H1 (cell line): Measurements from ENCODE around the gene STARD4. TPM values are rescaled to one million over a fixed set of nuclear protein-coding genes. Genes with fewer than 3 reads are reported as not detected.

Experiments used
- CTCF ChIA-PET: fragments of 300-600 bp; sonication (Branson Sonifier 250); formaldehyde crosslinking; loops from one replicate; lab custom pipeline; 2021; ENCODE audit not compliant: partially characterized antibody; lab: Charles Lee
- POLR2A ChIA-PET: fragments of 300-600 bp; sonication (Branson Sonifier 250); formaldehyde crosslinking; loops from one replicate; lab custom pipeline; 2021; ENCODE audit warnings: inconsistent platforms; ENCODE audit not compliant: partially characterized antibody; lab: Charles Lee
- DNase-seq, 2 experiments: peaks; one replicate each; pipeline versions ENCODE4 v3.0.0 to v3.0.0-alpha.2; 2010 to 2022; ENCODE audit warnings: low spot score in 2 of 2, low read depth in 1 of 2, mixed read lengths in 1 of 2
- FAIRE-seq: peaks from 2 replicates; lab custom pipeline; 2011; peaks lifted over from hg19 to GRCh38; lab: Jason Lieb, UNC
- H2AFZ ChIP-seq: 2 replicates; pipeline ENCODE4 v1.8.1; 2012; ENCODE audit warnings: low read length, inconsistent platforms
- H2AK5ac ChIP-seq: 2 replicates; pipeline ENCODE4 v1.6.1; 2013; ENCODE audit warnings: low read depth, low read length
- H2BK120ac ChIP-seq: replicated peaks from 2 replicates; pipeline ENCODE3; 2013; ENCODE audit warnings: low read depth, low read length, inconsistent platforms
- H2BK12ac ChIP-seq: 2 replicates; pipeline ENCODE4 v1.6.1; 2013; ENCODE audit warnings: low read depth, low read length
- H2BK15ac ChIP-seq: 2 replicates; pipeline ENCODE4 v1.6.1; 2013; ENCODE audit warnings: low read length
- H2BK20ac ChIP-seq: 2 replicates; pipeline ENCODE4 v1.6.1; 2013; ENCODE audit warnings: low read length
- H2BK5ac ChIP-seq: 2 replicates; pipeline ENCODE4 v1.6.1; 2013; ENCODE audit warnings: low read depth, low read length
- H3K14ac ChIP-seq: 2 replicates; pipeline ENCODE4 v1.6.1; 2013; ENCODE audit warnings: inconsistent platforms; ENCODE audit not compliant: insufficient read length
- H3K18ac ChIP-seq: 2 replicates; pipeline ENCODE4 v1.6.1; 2013; ENCODE audit warnings: low read length; ENCODE audit errors: extremely low read depth
- H3K23ac ChIP-seq: 2 replicates; pipeline ENCODE4 v1.6.1; 2013; ENCODE audit warnings: inconsistent platforms; ENCODE audit not compliant: insufficient read length
- H3K23me2 ChIP-seq: 2 replicates; pipeline ENCODE4 v1.6.1; 2013; ENCODE audit warnings: low read depth, low read length
- H3K27ac ChIP-seq: 2 replicates; pipeline ENCODE4 v1.6.1; 2011; ENCODE audit warnings: low read depth, low read length, inconsistent platforms
- H3K27me3 ChIP-seq, 4 experiments: replicated peaks in 1 of 4; 1 replicate in 1 of 4; 2 replicates in 3 of 4; pipeline versions ENCODE4 v1.6.1 to v1.8.1; 2011 to 2013; ENCODE audit warnings: low read length in 3 of 4, mild to moderate bottlenecking in 3 of 4, inconsistent platforms in 2 of 4, mixed read lengths in 2 of 4, moderate library complexity in 1 of 4; ENCODE audit not compliant: control insufficient read depth in 3 of 4, insufficient read depth in 3 of 4; ENCODE audit errors: extremely low read depth in 1 of 4
- H3K36me3 ChIP-seq, 4 experiments: 2 replicates each; pipeline versions ENCODE4 v1.6.1 to v1.8.1; 2011 to 2013; ENCODE audit warnings: mild to moderate bottlenecking in 4 of 4, low read length in 3 of 4, moderate library complexity in 2 of 4, control low read depth in 1 of 4, inconsistent platforms in 1 of 4; ENCODE audit not compliant: insufficient read depth in 4 of 4, control insufficient read depth in 2 of 4
- H3K4ac ChIP-seq: replicated peaks from 2 replicates; pipeline ENCODE3; 2013; ENCODE audit warnings: low read length, low read depth, mixed read lengths, inconsistent platforms; ENCODE audit not compliant: insufficient read length
- H3K4me1 ChIP-seq, 4 experiments: replicated peaks in 1 of 4; 1 replicate in 1 of 4; 2 replicates in 3 of 4; pipeline versions ENCODE4 v1.6.1 to v1.8.1; 2011 to 2013; ENCODE audit warnings: low read length in 3 of 4, inconsistent platforms in 2 of 4, mixed read lengths in 1 of 4; ENCODE audit not compliant: insufficient read depth in 4 of 4, control insufficient read depth in 3 of 4
- H3K4me2 ChIP-seq, 2 experiments: 2 replicates each; pipeline versions ENCODE4 v1.6.1 to v1.8.1; 2011 to 2013; ENCODE audit warnings: low read depth in 2 of 2, low read length in 2 of 2, control low read depth in 1 of 2, inconsistent platforms in 1 of 2, mild to moderate bottlenecking in 1 of 2; ENCODE audit not compliant: insufficient read depth in 1 of 2
- H3K4me3 ChIP-seq, 4 experiments: fragments of 200-600, 300-600 bp in 1 of 4; sonication (generic), shearing (Covaris generic), sonication (Bioruptor Twin) in 1 of 4; 2 replicates each; pipeline versions ENCODE4 v1.5.1 to v1.8.1; 2011 to 2016; ENCODE audit warnings: low read length in 4 of 4, low read depth in 3 of 4, control low read depth in 2 of 4, inconsistent platforms in 2 of 4, mild to moderate bottlenecking in 2 of 4, mixed read lengths in 1 of 4, moderate library complexity in 1 of 4; ENCODE audit not compliant: insufficient read depth in 2 of 4; ENCODE audit errors: extremely low read depth in 1 of 4
- H3K56ac ChIP-seq: replicated peaks from 2 replicates; pipeline ENCODE3; 2013; ENCODE audit warnings: low read depth, mild to moderate bottlenecking, mixed read lengths, low read length, inconsistent platforms; ENCODE audit not compliant: insufficient read length
- H3K79me1 ChIP-seq: 2 replicates; pipeline ENCODE4 v1.6.1; 2013; ENCODE audit warnings: low read depth, low read length, control low read depth
- H3K79me2 ChIP-seq, 2 experiments: 2 replicates each; pipeline versions ENCODE4 v1.6.1 to v1.8.1; 2012 to 2013; ENCODE audit warnings: low read length in 2 of 2, mild to moderate bottlenecking in 2 of 2, inconsistent platforms in 1 of 2; ENCODE audit not compliant: insufficient read depth in 2 of 2, control insufficient read depth in 1 of 2
- H3K9ac ChIP-seq, 4 experiments: replicated peaks in 1 of 4; 1 replicate in 1 of 4; 2 replicates in 3 of 4; pipeline versions ENCODE4 v1.6.1 to v1.8.1; 2011 to 2013; ENCODE audit warnings: low read depth in 3 of 4, low read length in 3 of 4, control low read depth in 2 of 4, mild to moderate bottlenecking in 2 of 4, moderate library complexity in 2 of 4, inconsistent platforms in 1 of 4; ENCODE audit errors: extremely low read depth in 1 of 4
- H3K9me3 ChIP-seq, 2 experiments: 2 replicates each; pipeline versions ENCODE4 v1.6.1 to v1.8.1; 2012 to 2013; ENCODE audit warnings: mild to moderate bottlenecking in 2 of 2, moderate library complexity in 2 of 2, control low read depth in 1 of 2, inconsistent platforms in 1 of 2, low read depth in 1 of 2, low read length in 1 of 2, mixed read lengths in 1 of 2; ENCODE audit not compliant: insufficient read depth in 2 of 2
- H4K20me1 ChIP-seq, 2 experiments: replicated peaks in 1 of 2; 2 replicates each; pipeline versions ENCODE3 to v1.8.1; 2011 to 2013; ENCODE audit warnings: inconsistent platforms in 2 of 2, low read length in 2 of 2, mild to moderate bottlenecking in 1 of 2; ENCODE audit not compliant: insufficient read depth in 2 of 2, control insufficient read depth in 1 of 2
- H4K5ac ChIP-seq: 2 replicates; pipeline ENCODE4 v1.6.1; 2013; ENCODE audit warnings: low read length, low read depth, mixed read lengths, inconsistent platforms; ENCODE audit not compliant: insufficient read length
- H4K8ac ChIP-seq: 2 replicates; pipeline ENCODE4 v1.8.0; 2013; ENCODE audit warnings: mild to moderate bottlenecking, moderate library complexity, low read length, inconsistent platforms; ENCODE audit not compliant: insufficient read depth; ENCODE audit errors: extremely low read depth
- H4K91ac ChIP-seq: replicated peaks from 2 replicates; pipeline ENCODE3; 2013; ENCODE audit warnings: low read length, mixed read lengths, inconsistent platforms; ENCODE audit not compliant: insufficient read length
- ASH2L ChIP-seq: fragments of 200-600, 300-600 bp; sonication (generic); IDR thresholded peaks from one replicate; pipeline ENCODE4 v1.7.1; 2017; ENCODE audit warnings: low read length
- ATF3 ChIP-seq: IDR thresholded peaks from 2 replicates; pipeline ENCODE4 v1.6.1; 2011; ENCODE audit warnings: low read depth, mild to moderate bottlenecking, low read length; ENCODE audit not compliant: insufficient read depth
- HDAC6 ChIP-seq: IDR thresholded peaks from one replicate; pipeline ENCODE4 v1.7.1; 2012; ENCODE audit warnings: low read depth, mild to moderate bottlenecking, inconsistent platforms, low read length, moderate library complexity
- RNF2 ChIP-seq: fragments of 200-900, 300-1000 bp; sonication (generic); IDR thresholded peaks from 2 replicates; pipeline ENCODE4 v1.7.1; 2016; ENCODE audit warnings: borderline replicate concordance, low read depth, mild to moderate bottlenecking, antibody characterized with exemption, low read length; ENCODE audit not compliant: poor library complexity, severe bottlenecking; ENCODE audit errors: missing control alignments
- SAP30 ChIP-seq: fragments of 300-600 bp; sonication (generic); IDR thresholded peaks from 2 replicates; pipeline ENCODE4 v1.7.1; 2012; ENCODE audit warnings: low read length, moderate library complexity, mild to moderate bottlenecking, inconsistent platforms; ENCODE audit not compliant: insufficient read depth, insufficient replicate concordance
- SIX5 ChIP-seq: IDR thresholded peaks from 2 replicates; pipeline ENCODE4 v1.6.1; 2011; ENCODE audit warnings: mild to moderate bottlenecking, low read depth, low read length
- polyA plus RNA-seq, 7 experiments: library from polyadenylated mRNA; depleted of rRNA in 3 of 7; stranded (reverse) in 5 of 7; unstranded in 2 of 7; fragments of >200 nt in 5 of 7; fragments of 200-250 nt in 2 of 7; gene quantifications; 1 replicate in 5 of 7; 2 replicates in 1 of 7; 4 replicates in 1 of 7; pipeline versions ENCODE4 v1.2.1 to v1.2.3, GENCODE V29; 2011 to 2013; ENCODE audit warnings: missing spikeins in 2 of 7, mixed read lengths in 2 of 7
- total RNA-seq: library from RNA; stranded (reverse); fragmentation: NEBNext Ultra II Directional; extraction: Animal tissue kit (Norgen Biotek cat#: 25700); gene quantifications from 2 replicates; pipeline ENCODE4 v1.2.1, GENCODE V29; 2021

The STARD4 gene
- total and polyA plus RNA-seq, 2 of the 8 experiments (the other 6 are each of a cell fraction or from before 2014, with no cell fraction given): 10.8 to 47.9 TPM

- no peak overlapping the region for H3K4me2 ChIP-seq
- H2BK15ac ChIP-seq: no peak overlapping the region
- no peaks in the 10 kb centered on the region for H3K79me1 ChIP-seq
- H3K56ac ChIP-seq: no peak overlapping the region
- no peaks in the 10 kb centered on the region; a peak in 1 of 7 replicates for H3K4me1 ChIP-seq
- H2AK5ac ChIP-seq: no peak overlapping the region
- no peak overlapping the region for H3K18ac ChIP-seq
- H3K27ac ChIP-seq: no peak overlapping the region
- H3K79me2 ChIP-seq: no peaks in the 10 kb centered on the region
- H3K4me3 ChIP-seq: no peak overlapping the region
- H3K9me3 ChIP-seq: no peaks in the 10 kb centered on the region
- H3K4ac ChIP-seq: no peak overlapping the region
- TF ChIP-seq ASH2L (no peak), SIX5 (no peak), HDAC6 (no peak), SAP30 (no peak), ATF3 (no peak), RNF2 (no peak)
- no peaks in the 10 kb centered on the region for H3K23me2 ChIP-seq
- H4K20me1 ChIP-seq: no peaks in the 10 kb centered on the region
- H4K91ac ChIP-seq: no peak overlapping the region
- no peaks in the 10 kb centered on the region for H3K36me3 ChIP-seq
- CTCF ChIA-PET: interaction anchor here (0.6 to 1.5 kb wide), 3 partner anchors 9 to 404 kb away, joined by 3 to 5 read pairs (median 4); no protein-coding TSS in a partner anchor
- DNase-seq (no peak), FAIRE-seq (no peak)
- H2BK20ac ChIP-seq: no peak overlapping the region
- H3K27me3 ChIP-seq: peaks cover 0 to 2% (median 0%) of the 10 kb centered on the region in 4 experiments; a peak in 1 of 7 replicates
- POLR2A ChIA-PET: no interaction called here
- no peak overlapping the region for H4K5ac ChIP-seq
- no peak overlapping the region for H3K9ac ChIP-seq
- H2AFZ ChIP-seq: no peak overlapping the region
- H2BK5ac ChIP-seq: no peak overlapping the region
- H2BK12ac ChIP-seq: no peak overlapping the region
- H2BK120ac ChIP-seq: no peak overlapping the region
- H4K8ac ChIP-seq: no peak overlapping the region
- no peak overlapping the region for H3K14ac ChIP-seq
- no peak overlapping the region for H3K23ac ChIP-seq
Measured at GRCh38 chr5:111559680-111560079, 47.3 kb upstream of the STARD4 start.
